CD4-positive, alpha-beta T cell treated with Interleukin-21 for 1 hour (primary cell): ENCODE data around the gene UQCRQ.

Source experiments
- DNase-seq: peaks from one replicate; pipeline ENCODE4 v3.0.0-alpha.2; 2020

The UQCRQ gene

GRCh38 chr5:132916086-132916485, 49.6 kb downstream of the UQCRQ start:
- no peak for DNase-seq
